ENCODE results near the gene CALML5.

CALML5 gene

GRCh38 chr10:5499493-5500140 lies at the start of gene CALML5:
Gene CALML5, minus strand, starts transcription at chr10:5499570. Its CDS starts 132 bp downstream, at chr10:5499438.
- DNase-seq (ENCODE audit: low spot score), result no peak

GRCh38 chr10:5547931-5548660 lies 48.7 kb upstream of the CALML5 start:
- peak; percentile 96 for DNase-seq (ENCODE audit: low spot score)

GRCh38 chr10:5547681-5547930 lies 48.2 kb upstream of the CALML5 start:
- no peak for DNase-seq (ENCODE audit: low spot score)

- DNase-seq (ENCODE audit: low spot score), result peak; percentile 97
Measured at GRCh38 chr10:5546891-5547680, 47.7 kb upstream of the CALML5 start.

- peak; percentile 86 for DNase-seq (ENCODE audit: low spot score)
Measured at GRCh38 chr10:5545778-5546710, 46.7 kb upstream of the CALML5 start.

- DNase-seq (ENCODE audit: low spot score), result no peak
Measured at GRCh38 chr10:5545426-5545777, 46.0 kb upstream of the CALML5 start.

GRCh38 chr10:5545011-5545410 lies 45.6 kb upstream of the CALML5 start:
- DNase-seq (ENCODE audit: low spot score), result no peak

- no peak for DNase-seq (ENCODE audit: low spot score)
Measured at GRCh38 chr10:5544216-5544805, 44.9 kb upstream of the CALML5 start.

- DNase-seq (ENCODE audit: low spot score), result no peak
Measured at GRCh38 chr10:5543623-5544022, 44.3 kb upstream of the CALML5 start.

GRCh38 chr10:5542100-5542499 lies 42.7 kb upstream of the CALML5 start:
- no peak for DNase-seq (ENCODE audit: low spot score)

- no peak for DNase-seq (ENCODE audit: low spot score)
Measured at GRCh38 chr10:5540891-5541290, 41.5 kb upstream of the CALML5 start.

- DNase-seq (ENCODE audit: low spot score), result no peak
Measured at GRCh38 chr10:5540080-5540479, 40.7 kb upstream of the CALML5 start.

- DNase-seq (ENCODE audit: low spot score), result peak; percentile 72
Measured at GRCh38 chr10:5538892-5539651, 39.7 kb upstream of the CALML5 start.

GRCh38 chr10:5538446-5538845 lies 39.1 kb upstream of the CALML5 start:
- peak; percentile 91 for DNase-seq (ENCODE audit: low spot score)

- DNase-seq (ENCODE audit: low spot score), result no peak
Measured at GRCh38 chr10:5537684-5538083, 38.3 kb upstream of the CALML5 start.

- no peak for DNase-seq (ENCODE audit: low spot score)
Measured at GRCh38 chr10:5536486-5537081, 37.2 kb upstream of the CALML5 start.

GRCh38 chr10:5534880-5535856 lies 35.8 kb upstream of the CALML5 start:
- peak; percentile 29 for DNase-seq (ENCODE audit: low spot score)

GRCh38 chr10:5534051-5534821 lies 34.9 kb upstream of the CALML5 start:
- DNase-seq (ENCODE audit: low spot score), result peak; percentile 96
